ENCODE results near the gene CORIN.

DNA sequence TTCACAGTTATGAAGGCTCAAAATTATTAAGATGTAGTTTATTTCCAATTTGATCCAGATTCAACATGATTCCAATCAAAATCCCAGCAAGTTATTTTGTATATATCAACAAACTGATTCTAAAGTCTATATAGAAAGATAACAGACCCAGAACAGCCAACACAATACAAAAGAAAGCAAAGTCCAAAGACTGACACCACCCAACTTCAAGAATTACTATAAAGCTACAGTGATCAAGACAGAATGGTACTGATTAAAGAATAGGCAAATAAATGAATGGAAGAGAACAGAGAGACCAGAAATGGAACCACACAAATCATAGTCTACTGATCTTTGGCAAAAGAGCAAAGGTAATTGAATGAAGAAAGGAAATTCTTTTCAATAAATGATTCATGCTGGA is 41.6 kb upstream of the CORIN start:
- TF ChIP-seq, protein P1, sequence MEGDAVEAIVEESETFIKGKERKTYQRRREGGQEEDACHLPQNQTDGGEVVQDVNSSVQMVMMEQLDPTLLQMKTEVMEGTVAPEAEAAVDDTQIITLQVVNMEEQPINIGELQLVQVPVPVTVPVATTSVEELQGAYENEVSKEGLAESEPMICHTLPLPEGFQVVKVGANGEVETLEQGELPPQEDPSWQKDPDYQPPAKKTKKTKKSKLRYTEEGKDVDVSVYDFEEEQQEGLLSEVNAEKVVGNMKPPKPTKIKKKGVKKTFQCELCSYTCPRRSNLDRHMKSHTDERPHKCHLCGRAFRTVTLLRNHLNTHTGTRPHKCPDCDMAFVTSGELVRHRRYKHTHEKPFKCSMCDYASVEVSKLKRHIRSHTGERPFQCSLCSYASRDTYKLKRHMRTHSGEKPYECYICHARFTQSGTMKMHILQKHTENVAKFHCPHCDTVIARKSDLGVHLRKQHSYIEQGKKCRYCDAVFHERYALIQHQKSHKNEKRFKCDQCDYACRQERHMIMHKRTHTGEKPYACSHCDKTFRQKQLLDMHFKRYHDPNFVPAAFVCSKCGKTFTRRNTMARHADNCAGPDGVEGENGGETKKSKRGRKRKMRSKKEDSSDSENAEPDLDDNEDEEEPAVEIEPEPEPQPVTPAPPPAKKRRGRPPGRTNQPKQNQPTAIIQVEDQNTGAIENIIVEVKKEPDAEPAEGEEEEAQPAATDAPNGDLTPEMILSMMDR (IDR thresholded peaks at IDR 0.05) = no peak
- no peak for TF ChIP-seq POLR2A (IDR thresholded peaks at IDR 0.05)
- TF ChIP-seq EP300 (IDR thresholded peaks at IDR 0.05) = no peak
